Choroid plexus epithelial cell (primary cell): ENCODE results near the gene POLR2L.
A peak's percentile ranks its signal among the peaks of the same experiment; 100 is the strongest.

Experiments used
- DNase-seq: peaks from one replicate; pipeline ENCODE4 v3.0.0-alpha.2; 2010; ENCODE audit warnings: low read depth
- H3K4me3 ChIP-seq: 2 replicates; pipeline ENCODE4 v1.5.1; 2011; ENCODE audit warnings: low read depth, mild to moderate bottlenecking, control low read depth, low read length, moderate library complexity
- TF ChIP-seq, protein P1 (sequence below): conservative IDR thresholded peaks from 2 replicates; pipeline ENCODE4 v1.5.1; 2011; ENCODE audit warnings: low read depth, mild to moderate bottlenecking, control low read depth, inconsistent platforms, low read length, moderate library complexity

POLR2L gene

DNA sequence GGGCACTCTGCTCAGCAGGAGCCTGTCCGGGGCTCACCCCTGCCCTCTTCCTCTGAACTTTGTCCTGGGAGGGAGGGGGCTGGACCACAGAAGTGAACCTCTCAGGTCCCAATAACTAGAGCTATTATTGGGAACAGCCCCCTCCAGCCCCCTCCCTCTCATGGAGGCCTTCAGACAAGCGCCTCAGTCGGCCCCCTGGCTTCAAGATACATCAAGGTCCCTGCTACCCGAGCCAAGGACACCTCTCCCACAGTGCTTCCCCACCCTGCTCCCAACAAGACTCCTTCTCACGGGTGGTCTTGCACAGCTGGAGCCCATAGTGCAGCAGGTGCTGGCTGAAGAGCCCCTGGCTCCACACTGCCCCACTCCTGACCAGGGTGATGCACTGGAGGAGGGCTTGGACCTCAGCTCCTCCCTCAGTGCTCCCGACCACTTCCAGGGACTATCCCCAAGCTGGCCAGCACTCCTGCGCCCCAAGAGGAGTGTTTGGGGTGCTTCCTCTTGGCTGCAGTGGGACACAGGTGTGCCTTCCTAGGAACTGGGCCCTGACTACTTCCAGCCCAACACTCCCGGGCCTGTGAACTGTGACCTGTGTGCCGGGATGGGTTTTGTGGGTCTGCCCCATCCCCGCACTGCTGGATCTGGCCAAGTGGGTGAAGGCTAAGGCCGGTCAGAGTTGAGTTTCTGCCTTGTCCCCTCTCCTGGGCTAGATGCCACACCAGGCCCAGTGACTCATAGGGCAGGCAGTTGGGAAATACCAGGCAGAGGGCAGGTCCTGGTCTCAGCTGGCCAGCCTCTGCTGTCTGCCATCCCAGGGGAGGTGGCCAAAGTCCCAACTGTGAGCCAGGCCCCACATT lies 21.4 kb downstream of the POLR2L start:
- peak overlapping the region; percentile 72 for H3K4me3 ChIP-seq
- DNase-seq: no peak
- TF ChIP-seq, protein P1, sequence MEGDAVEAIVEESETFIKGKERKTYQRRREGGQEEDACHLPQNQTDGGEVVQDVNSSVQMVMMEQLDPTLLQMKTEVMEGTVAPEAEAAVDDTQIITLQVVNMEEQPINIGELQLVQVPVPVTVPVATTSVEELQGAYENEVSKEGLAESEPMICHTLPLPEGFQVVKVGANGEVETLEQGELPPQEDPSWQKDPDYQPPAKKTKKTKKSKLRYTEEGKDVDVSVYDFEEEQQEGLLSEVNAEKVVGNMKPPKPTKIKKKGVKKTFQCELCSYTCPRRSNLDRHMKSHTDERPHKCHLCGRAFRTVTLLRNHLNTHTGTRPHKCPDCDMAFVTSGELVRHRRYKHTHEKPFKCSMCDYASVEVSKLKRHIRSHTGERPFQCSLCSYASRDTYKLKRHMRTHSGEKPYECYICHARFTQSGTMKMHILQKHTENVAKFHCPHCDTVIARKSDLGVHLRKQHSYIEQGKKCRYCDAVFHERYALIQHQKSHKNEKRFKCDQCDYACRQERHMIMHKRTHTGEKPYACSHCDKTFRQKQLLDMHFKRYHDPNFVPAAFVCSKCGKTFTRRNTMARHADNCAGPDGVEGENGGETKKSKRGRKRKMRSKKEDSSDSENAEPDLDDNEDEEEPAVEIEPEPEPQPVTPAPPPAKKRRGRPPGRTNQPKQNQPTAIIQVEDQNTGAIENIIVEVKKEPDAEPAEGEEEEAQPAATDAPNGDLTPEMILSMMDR: no peak

DNA sequence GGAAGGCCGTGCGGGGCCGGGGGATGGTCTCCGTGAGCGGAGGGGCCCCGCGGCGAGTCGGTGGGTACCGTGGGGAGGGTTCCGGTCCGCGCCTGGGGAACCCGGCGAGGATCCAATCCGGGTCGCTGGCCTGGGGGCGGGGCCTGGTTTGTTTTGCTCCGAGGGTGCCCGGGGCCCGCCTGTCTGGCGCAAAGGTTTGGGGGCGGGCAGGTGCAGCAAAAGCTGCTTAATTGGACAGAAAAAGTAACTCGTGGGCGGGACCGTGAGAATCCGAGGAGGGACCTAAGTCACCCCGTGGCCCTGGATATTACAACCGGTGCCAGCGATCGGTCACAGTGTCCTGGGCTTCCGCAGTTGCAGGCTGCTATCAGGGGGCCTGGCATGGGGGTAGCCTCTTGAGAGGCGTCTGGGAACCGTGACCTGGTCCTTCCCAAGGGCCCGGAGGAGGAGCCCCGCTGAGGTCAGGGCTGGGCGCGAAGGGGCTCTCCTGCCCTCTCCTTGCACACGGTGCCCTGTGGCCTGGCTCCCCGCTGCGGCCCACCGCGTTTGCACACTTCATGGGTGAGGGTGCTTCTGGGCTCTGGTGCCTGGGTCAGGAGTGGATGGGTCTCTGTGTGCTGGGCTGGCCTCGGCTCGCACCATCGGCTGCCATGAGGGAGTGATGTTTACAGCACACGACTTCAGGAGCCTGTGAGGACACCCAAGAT lies 22.2 kb downstream of the POLR2L start:
- peak; percentile 76 for DNase-seq
- TF ChIP-seq, protein P1: no peak

DNA sequence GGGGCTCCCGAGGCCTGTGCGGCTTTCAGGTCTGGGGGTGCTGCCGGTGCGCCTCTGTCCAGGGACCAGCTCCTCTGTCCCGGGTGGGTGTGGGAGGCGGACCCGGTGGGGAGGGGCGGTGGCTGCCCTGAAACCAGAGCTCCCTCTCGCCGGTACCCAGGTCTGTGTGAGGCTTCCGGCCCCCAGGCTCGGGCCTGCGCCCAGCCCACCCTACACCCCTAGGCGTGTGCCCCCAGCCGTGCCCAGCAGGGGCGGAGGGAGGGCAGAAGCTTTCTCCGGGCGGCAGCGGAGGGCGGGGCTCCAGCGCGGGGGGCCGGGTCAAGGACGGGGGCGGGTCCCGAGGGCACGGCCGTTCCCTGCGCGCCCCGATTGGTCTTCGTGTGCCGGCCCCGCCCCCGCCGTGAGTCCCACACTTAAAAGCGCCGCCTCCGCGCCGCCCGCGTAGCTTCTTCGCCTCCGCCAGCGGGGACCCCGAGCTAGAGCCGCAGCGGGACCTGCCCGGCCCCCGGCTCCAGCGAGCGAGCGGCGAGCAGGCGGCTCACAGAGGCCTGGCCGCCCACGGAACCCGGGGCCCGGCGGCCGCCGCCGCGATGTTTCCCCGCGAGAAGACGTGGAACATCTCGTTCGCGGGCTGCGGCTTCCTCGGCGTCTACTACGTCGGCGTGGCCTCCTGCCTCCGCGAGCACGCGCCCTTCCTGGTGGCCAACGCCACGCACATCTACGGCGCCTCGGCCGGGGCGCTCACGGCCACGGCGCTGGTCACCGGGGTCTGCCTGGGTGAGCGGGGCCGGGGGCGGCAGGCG lies 23.0 kb downstream of the POLR2L start:
- peak overlapping the region; percentile 72 for H3K4me3 ChIP-seq
- DNase-seq: peak; percentile 84
- TF ChIP-seq, protein P1: no peak

More for the DNA sequence above, 22.2 kb downstream of the POLR2L start:
- peak overlapping the region; percentile 72 for H3K4me3 ChIP-seq

DNA sequence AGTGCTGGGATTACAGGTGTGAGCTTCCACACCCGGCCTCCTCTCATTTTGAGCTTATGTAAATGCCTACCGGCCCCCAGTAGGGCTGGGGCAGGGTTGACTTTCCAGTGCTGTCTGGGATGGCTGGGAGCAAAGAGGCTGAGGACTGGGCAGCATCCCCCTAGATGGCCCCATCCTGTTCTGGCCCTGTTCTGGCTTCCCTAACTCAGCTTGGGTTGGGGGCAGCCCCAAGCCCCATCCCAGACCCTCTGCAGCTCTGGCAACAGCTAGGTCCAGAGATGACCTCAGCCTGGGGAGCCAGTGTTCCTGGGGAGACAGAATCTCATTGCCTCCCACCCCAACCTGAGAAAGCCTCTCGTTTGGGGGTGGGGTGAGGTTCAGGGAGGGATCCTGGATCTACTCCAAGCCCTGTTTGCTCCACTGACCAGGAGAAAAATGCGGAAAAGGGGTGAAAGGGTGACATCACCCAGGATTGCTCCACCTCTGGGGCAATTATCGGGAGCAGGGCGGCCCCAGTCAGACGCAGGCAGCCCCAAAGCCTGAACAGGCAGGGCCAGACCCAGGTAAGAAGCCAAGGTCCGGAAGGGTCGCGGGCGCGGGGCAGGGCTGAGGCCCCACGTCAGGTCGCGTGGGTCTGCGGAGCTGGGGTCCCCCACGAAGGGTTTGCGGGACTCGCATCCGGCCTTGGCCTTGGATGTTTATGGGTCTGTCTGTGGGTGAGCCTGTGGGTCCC lies 23.8 kb downstream of the POLR2L start, which contains the start of gene PNPLA2:
Gene PNPLA2, plus strand, starts transcription at position 519 of the 733 bp plus-strand sequence. CDS start 805 bp downstream, outside the sequence.
- H3K4me3 ChIP-seq: peak within 1 kb of the TSS; percentile 72
- no peak for DNase-seq
- TF ChIP-seq, protein P1: no peak

DNA sequence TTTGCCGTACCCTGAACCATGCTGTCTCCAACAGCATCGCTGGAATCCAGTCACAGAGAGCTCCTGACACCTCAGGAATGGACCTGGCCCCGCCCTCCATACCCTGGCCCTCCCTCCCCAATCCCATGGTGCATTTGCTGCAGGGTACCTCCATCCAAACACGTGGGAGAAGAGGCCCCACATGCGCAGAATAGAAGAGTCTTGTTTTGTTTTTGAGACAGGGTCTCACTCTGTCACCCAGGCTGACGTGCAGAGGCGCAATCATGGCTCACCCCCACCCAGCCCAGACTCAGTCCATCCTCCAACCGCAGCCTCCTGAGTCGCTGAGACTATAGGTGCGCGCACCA lies 25.9 kb downstream of the POLR2L start:
- TF ChIP-seq, protein P1: no peak
- no peak overlapping the region for H3K4me3 ChIP-seq
- no peak for DNase-seq
